ENCODE measurements around the gene KIAA0232. TPM values are rescaled to one million over a fixed set of nuclear protein-coding genes. Genes with fewer than 3 reads are reported as not detected.

KIAA0232 gene
- total and polyA plus RNA-seq, 9 of the 15 experiments (the other 6 are each of a cell fraction or from before 2014, with no cell fraction given): 3.5 to 17.4 (median 13.0) TPM

DNA sequence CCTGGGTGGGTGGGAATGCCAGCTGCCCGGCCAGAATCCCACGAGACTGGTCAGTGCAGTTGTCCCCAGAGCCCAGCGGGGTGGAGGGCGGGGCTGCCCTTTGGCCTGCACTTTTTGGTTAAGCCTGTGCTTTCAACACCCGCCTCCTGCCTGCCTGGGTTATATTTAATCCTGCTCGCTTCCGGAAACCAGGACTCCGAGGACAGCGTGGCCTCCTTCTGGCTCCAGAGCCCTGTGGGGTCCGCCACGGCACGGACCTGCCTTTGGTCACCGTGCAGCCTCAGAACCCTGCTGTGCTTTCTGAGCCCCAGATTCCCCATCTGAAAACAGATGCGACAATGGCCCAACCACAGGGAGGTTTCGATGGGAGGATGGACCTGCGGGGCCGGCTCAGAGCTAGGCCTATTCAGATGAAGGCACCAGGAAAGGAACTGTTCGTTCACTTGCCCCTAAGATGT is 29.4 kb upstream of the KIAA0232 start (continued):
- TF ChIP-seq, protein P1, sequence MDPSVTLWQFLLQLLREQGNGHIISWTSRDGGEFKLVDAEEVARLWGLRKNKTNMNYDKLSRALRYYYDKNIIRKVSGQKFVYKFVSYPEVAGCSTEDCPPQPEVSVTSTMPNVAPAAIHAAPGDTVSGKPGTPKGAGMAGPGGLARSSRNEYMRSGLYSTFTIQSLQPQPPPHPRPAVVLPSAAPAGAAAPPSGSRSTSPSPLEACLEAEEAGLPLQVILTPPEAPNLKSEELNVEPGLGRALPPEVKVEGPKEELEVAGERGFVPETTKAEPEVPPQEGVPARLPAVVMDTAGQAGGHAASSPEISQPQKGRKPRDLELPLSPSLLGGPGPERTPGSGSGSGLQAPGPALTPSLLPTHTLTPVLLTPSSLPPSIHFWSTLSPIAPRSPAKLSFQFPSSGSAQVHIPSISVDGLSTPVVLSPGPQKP (CRISPR knock-in tag; IDR thresholded peaks at IDR 0.05): no peak
- TF ChIP-seq SMARCC2 (IDR thresholded peaks at IDR 0.05; ENCODE audit: low read depth): no peak
- no peak for TF ChIP-seq ZNF75A (CRISPR knock-in tag; IDR thresholded peaks at IDR 0.05)
- no peak for TF ChIP-seq NRF1 (conservative IDR thresholded peaks at IDR 0.05 in 1 of 2, IDR thresholded peaks at IDR 0.05 in 1 of 2)
- 0 out of 2 replicates have a peak, but pooled peaks have one; percentile 36 for TF ChIP-seq MECOM (CRISPR knock-in tag; IDR thresholded peaks at IDR 0.05)
- TF ChIP-seq, protein P2, sequence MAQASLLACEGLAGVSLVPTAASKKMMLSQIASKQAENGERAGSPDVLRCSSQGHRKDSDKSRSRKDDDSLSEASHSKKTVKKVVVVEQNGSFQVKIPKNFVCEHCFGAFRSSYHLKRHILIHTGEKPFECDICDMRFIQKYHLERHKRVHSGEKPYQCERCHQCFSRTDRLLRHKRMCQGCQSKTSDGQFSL (CRISPR knock-in tag; IDR thresholded peaks at IDR 0.05): 0 out of 2 replicates have a peak, but pooled peaks have one; percentile 45
- TF ChIP-seq, protein P2 (tag; IDR thresholded peaks at IDR 0.05): no peak
- TF ChIP-seq CBX3 (IDR thresholded peaks at IDR 0.05; ENCODE audit: borderline replicate concordance in 1 of 2, low read length in 2 of 2): no peak
- TF ChIP-seq, protein P3, sequence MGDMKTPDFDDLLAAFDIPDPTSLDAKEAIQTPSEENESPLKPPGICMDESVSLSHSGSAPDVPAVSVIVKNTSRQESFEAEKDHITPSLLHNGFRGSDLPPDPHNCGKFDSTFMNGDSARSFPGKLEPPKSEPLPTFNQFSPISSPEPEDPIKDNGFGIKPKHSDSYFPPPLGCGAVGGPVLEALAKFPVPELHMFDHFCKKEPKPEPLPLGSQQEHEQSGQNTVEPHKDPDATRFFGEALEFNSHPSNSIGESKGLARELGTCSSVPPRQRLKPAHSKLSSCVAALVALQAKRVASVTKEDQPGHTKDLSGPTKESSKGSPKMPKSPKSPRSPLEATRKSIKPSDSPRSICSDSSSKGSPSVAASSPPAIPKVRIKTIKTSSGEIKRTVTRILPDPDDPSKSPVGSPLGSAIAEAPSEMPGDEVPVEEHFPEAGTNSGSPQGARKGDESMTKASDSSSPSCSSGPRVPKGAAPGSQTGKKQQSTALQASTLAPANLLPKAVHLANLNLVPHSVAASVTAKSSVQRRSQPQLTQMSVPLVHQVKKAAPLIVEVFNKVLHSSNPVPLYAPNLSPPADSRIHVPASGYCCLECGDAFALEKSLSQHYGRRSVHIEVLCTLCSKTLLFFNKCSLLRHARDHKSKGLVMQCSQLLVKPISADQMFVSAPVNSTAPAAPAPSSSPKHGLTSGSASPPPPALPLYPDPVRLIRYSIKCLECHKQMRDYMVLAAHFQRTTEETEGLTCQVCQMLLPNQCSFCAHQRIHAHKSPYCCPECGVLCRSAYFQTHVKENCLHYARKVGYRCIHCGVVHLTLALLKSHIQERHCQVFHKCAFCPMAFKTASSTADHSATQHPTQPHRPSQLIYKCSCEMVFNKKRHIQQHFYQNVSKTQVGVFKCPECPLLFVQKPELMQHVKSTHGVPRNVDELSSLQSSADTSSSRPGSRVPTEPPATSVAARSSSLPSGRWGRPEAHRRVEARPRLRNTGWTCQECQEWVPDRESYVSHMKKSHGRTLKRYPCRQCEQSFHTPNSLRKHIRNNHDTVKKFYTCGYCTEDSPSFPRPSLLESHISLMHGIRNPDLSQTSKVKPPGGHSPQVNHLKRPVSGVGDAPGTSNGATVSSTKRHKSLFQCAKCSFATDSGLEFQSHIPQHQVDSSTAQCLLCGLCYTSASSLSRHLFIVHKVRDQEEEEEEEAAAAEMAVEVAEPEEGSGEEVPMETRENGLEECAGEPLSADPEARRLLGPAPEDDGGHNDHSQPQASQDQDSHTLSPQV (IDR thresholded peaks at IDR 0.05): peak; percentile 94
- TF ChIP-seq STAG1 (CRISPR knock-in tag; IDR thresholded peaks at IDR 0.05; ENCODE audit: borderline replicate concordance): no peak
- no peak for TF ChIP-seq ZZZ3 (IDR thresholded peaks at IDR 0.05)

Measured in K562 (cell line).